Measurements from ENCODE around the gene SNX14.
A peak's percentile ranks its signal among the peaks of the same experiment; 100 is the strongest.
"Not testable (repeated sequence)": the region's sequence is repeated elsewhere in the genome, so short reads cannot be mapped to it uniquely, and the experiment has no call there.

The SNX14 gene

GRCh38 chr6:85593438-85594196 lies at the start of gene SNX14:
Gene SNX14, minus strand, starts transcription at chr6:85593858. Its CDS starts 140 bp downstream, at chr6:85593718.
- DNase-seq (ENCODE audit: low read depth, low spot score) = peak; percentile 97

GRCh38 chr6:85642774-85643536 lies 49.3 kb upstream of the SNX14 start, which contains the start of gene SYNCRIP:
Gene SYNCRIP, minus strand, starts transcription at chr6:85642886. Its CDS starts 1,447 bp downstream, at chr6:85641439.
- DNase-seq (ENCODE audit: low read depth, low spot score) = peak; percentile 100

GRCh38 chr6:85641897-85642773 lies 48.5 kb upstream of the SNX14 start:
- peak; percentile 63 for DNase-seq (ENCODE audit: low read depth, low spot score)

- DNase-seq (ENCODE audit: low read depth, low spot score) = peak; percentile 25
These were observed 47.9 kb upstream of the SNX14 start for GRCh38 chr6:85641522-85641896.

GRCh38 chr6:85640821-85641220 lies 47.2 kb upstream of the SNX14 start:
- peak; percentile 12 for DNase-seq (ENCODE audit: low read depth, low spot score)

GRCh38 chr6:85637579-85637978 lies 43.9 kb upstream of the SNX14 start:
- DNase-seq (ENCODE audit: low read depth, low spot score) = no peak

GRCh38 chr6:85632164-85632942 lies 38.7 kb upstream of the SNX14 start:
- DNase-seq (ENCODE audit: low read depth, low spot score) = no peak

GRCh38 chr6:85631117-85631516 lies 37.5 kb upstream of the SNX14 start:
- not testable (repeated sequence) for DNase-seq (ENCODE audit: low read depth, low spot score)

GRCh38 chr6:85628353-85628752 lies 34.7 kb upstream of the SNX14 start:
- DNase-seq (ENCODE audit: low read depth, low spot score) = no peak

- DNase-seq (ENCODE audit: low read depth, low spot score) = no peak
These were observed 26.6 kb upstream of the SNX14 start for GRCh38 chr6:85620308-85620707.

GRCh38 chr6:85614780-85615179 lies 21.1 kb upstream of the SNX14 start:
- DNase-seq (ENCODE audit: low read depth, low spot score) = no peak

- no peak for DNase-seq (ENCODE audit: low read depth, low spot score)
These were observed 19.2 kb upstream of the SNX14 start for GRCh38 chr6:85612690-85613474.

- no peak for DNase-seq (ENCODE audit: low read depth, low spot score)
These were observed 16.7 kb upstream of the SNX14 start for GRCh38 chr6:85610182-85610895.

- DNase-seq (ENCODE audit: low read depth, low spot score) = no peak
These were observed 8.4 kb upstream of the SNX14 start for GRCh38 chr6:85602100-85602499.

GRCh38 chr6:85600713-85601313 lies 7.2 kb upstream of the SNX14 start:
- DNase-seq (ENCODE audit: low read depth, low spot score) = no peak

GRCh38 chr6:85594197-85594930 lies 706 bp upstream of the SNX14 start:
- no peak for DNase-seq (ENCODE audit: low read depth, low spot score)

GRCh38 chr6:85592033-85592432 lies 1.6 kb downstream of the SNX14 start:
- no peak for DNase-seq (ENCODE audit: low read depth, low spot score)

- no peak for DNase-seq (ENCODE audit: low read depth, low spot score)
These were observed 2.5 kb downstream of the SNX14 start for GRCh38 chr6:85591207-85591606.

- no peak for DNase-seq (ENCODE audit: low read depth, low spot score)
These were observed 7.9 kb downstream of the SNX14 start for GRCh38 chr6:85585741-85586140.
